Measurements from ENCODE around the gene SDK1. TPM values are rescaled to one million over a fixed set of nuclear protein-coding genes. Genes with fewer than 3 reads are reported as not detected.

The SDK1 gene
- total RNA-seq, 1 donor from 2014 or later, result 4.3 TPM

- DNase-seq (ENCODE audit: low spot score), result no peak
- no peak overlapping the region for H3K27ac Mint-ChIP-seq (ENCODE audit: unreplicated experiment)
- TF ChIP-seq CTCF (IDR thresholded peaks at IDR 0.05; ENCODE audit: unreplicated experiment), result no peak
- peaks cover 5% of the 10 kb centered on the region for H3K9me3 Mint-ChIP-seq (ENCODE audit: unreplicated experiment)
- peaks cover 5% of the 10 kb centered on the region for H3K36me3 Mint-ChIP-seq (ENCODE audit: low read depth, unreplicated experiment)
- no peak overlapping the region for H3K4me3 Mint-ChIP-seq (ENCODE audit: unreplicated experiment)
- no peaks in the 10 kb centered on the region for H3K4me1 Mint-ChIP-seq (ENCODE audit: unreplicated experiment)
- peaks cover 9% of the 10 kb centered on the region for H3K27me3 Mint-ChIP-seq (ENCODE audit: unreplicated experiment)
Observed at GRCh38 chr7:4158441-4159153, 857.5 kb downstream of the SDK1 start.

GRCh38 chr7:4159154-4159501 lies 858.1 kb downstream of the SDK1 start:
- no peak overlapping the region for H3K27ac Mint-ChIP-seq (ENCODE audit: unreplicated experiment)
- no peak overlapping the region for H3K4me3 Mint-ChIP-seq (ENCODE audit: unreplicated experiment)
- H3K4me1 Mint-ChIP-seq (ENCODE audit: unreplicated experiment), result no peaks in the 10 kb centered on the region
- peaks cover 3% of the 10 kb centered on the region for H3K36me3 Mint-ChIP-seq (ENCODE audit: low read depth, unreplicated experiment)
- peaks cover 9% of the 10 kb centered on the region for H3K27me3 Mint-ChIP-seq (ENCODE audit: unreplicated experiment)
- H3K9me3 Mint-ChIP-seq (ENCODE audit: unreplicated experiment), result peaks cover 2% of the 10 kb centered on the region
- DNase-seq (ENCODE audit: low spot score), result no peak
- TF ChIP-seq CTCF (IDR thresholded peaks at IDR 0.05; ENCODE audit: unreplicated experiment), result no peak

GRCh38 chr7:4159761-4160554 lies 858.9 kb downstream of the SDK1 start:
- Mint-ChIP-seq H3K27me3 (ENCODE audit: unreplicated experiment) (peaks cover 9% of the 10 kb centered on the region), H3K9me3 (ENCODE audit: unreplicated experiment) (no peaks in the 10 kb centered on the region), H3K4me1 (ENCODE audit: unreplicated experiment) (no peaks in the 10 kb centered on the region), H3K4me3 (ENCODE audit: unreplicated experiment) (no peak overlapping the region), H3K27ac (ENCODE audit: unreplicated experiment) (no peak overlapping the region), H3K36me3 (ENCODE audit: low read depth, unreplicated experiment) (no peaks in the 10 kb centered on the region)
- TF ChIP-seq CTCF (IDR thresholded peaks at IDR 0.05; ENCODE audit: unreplicated experiment), result no peak
- DNase-seq (ENCODE audit: low spot score), result no peak

- peaks cover 4% of the 10 kb centered on the region for H3K27me3 Mint-ChIP-seq (ENCODE audit: unreplicated experiment)
- no peaks in the 10 kb centered on the region for H3K9me3 Mint-ChIP-seq (ENCODE audit: unreplicated experiment)
- TF ChIP-seq CTCF (IDR thresholded peaks at IDR 0.05; ENCODE audit: unreplicated experiment), result no peak
Observed at GRCh38 chr7:4162884-4163564, 862.0 kb downstream of the SDK1 start.

More at GRCh38 chr7:4162884-4163564, 862.0 kb downstream of the SDK1 start:
- no peaks in the 10 kb centered on the region for H3K36me3 Mint-ChIP-seq (ENCODE audit: low read depth, unreplicated experiment)
- no peak overlapping the region for H3K4me3 Mint-ChIP-seq (ENCODE audit: unreplicated experiment)
- no peak overlapping the region for H3K27ac Mint-ChIP-seq (ENCODE audit: unreplicated experiment)
- no peaks in the 10 kb centered on the region for H3K4me1 Mint-ChIP-seq (ENCODE audit: unreplicated experiment)
- DNase-seq (ENCODE audit: low spot score), result no peak

All from endothelial cell (in vitro differentiated cells).